Measurements from ENCODE around the gene PANX2.

DNA sequence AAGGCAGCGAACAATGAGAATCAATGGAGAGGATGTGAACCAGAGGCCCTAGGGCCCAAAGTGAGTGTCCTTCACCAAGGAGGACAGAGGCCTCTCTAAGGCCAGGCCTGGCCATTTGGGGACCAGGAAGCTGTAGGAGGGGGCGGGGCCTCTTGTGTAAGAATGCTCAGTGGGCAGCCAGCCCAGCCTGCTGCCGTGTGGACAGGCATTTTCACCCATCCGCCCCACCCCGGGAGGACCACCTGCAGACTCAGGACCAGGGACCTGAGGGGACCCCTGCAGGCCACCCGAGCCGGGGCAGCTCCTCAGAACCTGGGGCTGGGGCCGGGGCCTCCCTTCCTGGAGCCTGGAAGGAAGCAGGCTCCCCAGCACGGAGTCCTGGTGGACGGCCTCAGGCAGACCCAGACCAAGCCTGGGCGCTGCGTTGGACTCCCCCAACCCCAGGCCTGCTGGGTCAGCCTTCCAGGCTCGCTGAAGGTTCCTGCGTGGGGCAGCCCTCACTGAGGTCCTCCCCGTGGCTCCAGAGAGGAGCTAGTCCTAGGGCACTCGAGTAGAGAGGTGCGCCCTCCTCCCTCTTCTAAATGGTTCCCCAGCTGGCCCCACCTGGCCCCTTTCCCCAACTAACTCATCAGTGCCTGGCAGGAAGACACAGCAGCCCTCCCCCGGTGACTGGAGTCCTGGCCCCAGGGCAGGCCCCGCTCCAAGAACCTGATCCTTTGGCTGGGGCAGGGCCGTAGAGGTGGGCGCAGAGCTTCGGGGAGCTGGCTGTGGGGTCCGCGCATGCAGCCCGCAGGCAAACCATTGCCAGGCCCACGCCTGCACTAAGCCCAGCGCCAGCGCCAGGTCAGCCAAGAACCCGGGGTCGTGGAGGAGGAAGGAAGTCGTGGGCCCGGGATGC is 13.7 kb downstream of the PANX2 start:
- TF ChIP-seq, protein P1, sequence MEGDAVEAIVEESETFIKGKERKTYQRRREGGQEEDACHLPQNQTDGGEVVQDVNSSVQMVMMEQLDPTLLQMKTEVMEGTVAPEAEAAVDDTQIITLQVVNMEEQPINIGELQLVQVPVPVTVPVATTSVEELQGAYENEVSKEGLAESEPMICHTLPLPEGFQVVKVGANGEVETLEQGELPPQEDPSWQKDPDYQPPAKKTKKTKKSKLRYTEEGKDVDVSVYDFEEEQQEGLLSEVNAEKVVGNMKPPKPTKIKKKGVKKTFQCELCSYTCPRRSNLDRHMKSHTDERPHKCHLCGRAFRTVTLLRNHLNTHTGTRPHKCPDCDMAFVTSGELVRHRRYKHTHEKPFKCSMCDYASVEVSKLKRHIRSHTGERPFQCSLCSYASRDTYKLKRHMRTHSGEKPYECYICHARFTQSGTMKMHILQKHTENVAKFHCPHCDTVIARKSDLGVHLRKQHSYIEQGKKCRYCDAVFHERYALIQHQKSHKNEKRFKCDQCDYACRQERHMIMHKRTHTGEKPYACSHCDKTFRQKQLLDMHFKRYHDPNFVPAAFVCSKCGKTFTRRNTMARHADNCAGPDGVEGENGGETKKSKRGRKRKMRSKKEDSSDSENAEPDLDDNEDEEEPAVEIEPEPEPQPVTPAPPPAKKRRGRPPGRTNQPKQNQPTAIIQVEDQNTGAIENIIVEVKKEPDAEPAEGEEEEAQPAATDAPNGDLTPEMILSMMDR (IDR thresholded peaks at IDR 0.05): no peak
- TF ChIP-seq POLR2A (IDR thresholded peaks at IDR 0.05): no peak
